Measurements from ENCODE around the gene RBM38. TPM values are rescaled to one million over a fixed set of nuclear protein-coding genes. Genes with fewer than 3 reads are reported as not detected.
A peak's percentile ranks its signal among the peaks of the same experiment; 100 is the strongest.

Gene RBM38
- total and polyA plus RNA-seq, 2 of the 13 experiments (the other 11 are each of a cell fraction or from before 2014, with no cell fraction given): 24.2 to 34.2 TPM

DNA sequence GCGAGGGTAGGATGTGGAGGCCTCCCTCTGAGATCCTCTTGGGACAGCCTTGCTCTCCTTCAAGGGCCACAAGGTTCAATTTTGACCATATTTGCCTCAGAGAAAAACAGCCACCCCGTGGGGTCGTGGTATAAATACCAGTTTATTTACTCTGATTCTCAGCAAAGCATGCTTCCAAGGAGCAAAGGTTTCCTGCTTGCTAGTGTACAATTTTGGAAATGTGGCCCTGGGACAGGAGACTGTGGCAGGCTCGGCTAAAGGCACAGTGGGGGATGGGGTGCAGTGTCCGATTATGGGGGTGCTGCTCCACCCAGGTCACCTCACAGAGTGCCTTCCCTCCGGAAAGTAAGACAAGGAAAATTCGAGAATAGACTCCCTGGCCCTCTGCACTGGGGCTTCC lies 31.1 kb downstream of the RBM38 start:
- no peak for ATAC-seq
- intact Hi-C loops (cut with micrococcal nuclease; ENCODE audit: unreplicated experiment): no loop called here

DNA sequence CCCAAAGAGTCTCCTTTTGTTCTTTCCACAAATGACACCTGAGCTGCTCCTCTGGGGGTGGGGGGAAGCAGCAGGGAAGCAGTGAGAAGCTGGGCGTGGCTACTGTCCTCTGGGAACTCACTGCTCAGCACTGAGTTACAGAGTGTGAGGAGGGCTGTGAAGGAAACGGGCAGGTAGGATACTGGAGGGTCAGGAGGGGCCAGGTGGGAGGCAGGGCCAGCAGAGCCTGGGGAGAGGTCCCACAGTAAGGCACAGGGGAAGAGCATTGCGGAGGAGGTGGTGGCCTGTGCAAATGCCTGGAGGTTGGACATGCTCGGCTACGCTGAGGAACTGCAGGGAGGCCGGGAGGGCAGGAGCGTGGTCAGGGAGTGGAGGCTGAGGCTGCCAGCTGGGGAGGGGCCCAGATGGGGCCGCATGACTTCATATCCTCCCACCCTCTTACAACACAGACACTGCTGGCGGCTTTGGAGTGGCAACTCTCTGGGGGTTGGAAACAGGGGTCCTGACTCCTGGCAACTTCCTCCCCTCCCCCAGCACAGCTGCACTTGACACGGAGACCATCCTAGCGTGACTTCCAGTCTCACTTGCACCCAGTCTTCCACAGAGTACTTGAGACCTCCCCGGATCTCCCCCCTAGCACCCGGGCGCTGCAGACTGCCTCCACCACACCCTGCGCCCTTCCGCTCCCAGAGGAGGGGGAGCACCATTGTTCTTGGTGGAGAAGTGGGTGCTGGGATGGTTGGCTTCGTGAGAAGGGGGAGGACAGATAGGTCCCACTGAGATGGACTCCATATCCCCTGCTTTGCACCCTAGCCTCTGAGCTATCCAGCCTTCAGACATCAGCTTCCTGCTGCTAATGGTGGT lies 34.2 kb downstream of the RBM38 start:
- ATAC-seq (no peak), FAIRE-seq (no peak), DNase-seq (ENCODE audit: low spot score) (no peak)
- no peak overlapping the region for H3K4me2 ChIP-seq (ENCODE audit: low read depth, low read length)
- peaks cover 11 to 50% of the 10 kb centered on the region in 2 experiments for H3K27me3 ChIP-seq (ENCODE audit: control insufficient read depth in 1 of 2, insufficient read depth in 2 of 2, low read length in 2 of 2)
- H3K36me3 ChIP-seq (replicated peaks in 1 of 2; ENCODE audit: control insufficient read depth in 1 of 2, insufficient read depth in 2 of 2, low read length in 2 of 2): no peaks in the 10 kb centered on the region
- H3K79me2 ChIP-seq (ENCODE audit: insufficient read depth, low read length): no peaks in the 10 kb centered on the region
- ChIA-PET CTCF (ENCODE audit: low intra/inter-chr PET ratio, low total read pairs) (no interaction called here), POLR2A (no interaction called here)
- BruUV-seq (replicated peaks): no TSS peak
- H3K4me3 ChIP-seq (replicated peaks in 1 of 3; ENCODE audit: insufficient read depth in 1 of 3, low read depth in 2 of 3, low read length in 3 of 3): no peak overlapping the region
- H3K9me3 ChIP-seq (ENCODE audit: low read length): no peaks in the 10 kb centered on the region
- H4K20me1 ChIP-seq (ENCODE audit: insufficient read depth, low read length): no peaks in the 10 kb centered on the region
- no peak overlapping the region for H3K9ac ChIP-seq (ENCODE audit: insufficient read depth, low read depth, low read length)
- no peak for TF ChIP-seq CSRNP1 (CRISPR knock-in tag; IDR thresholded peaks at IDR 0.05)
- no peak for TF ChIP-seq SATB2 (CRISPR knock-in tag; IDR thresholded peaks at IDR 0.05)
- peak; percentile 65 for TF ChIP-seq ZNF770 (CRISPR knock-in tag; IDR thresholded peaks at IDR 0.05)
- no peak for TF ChIP-seq LCORL (IDR thresholded peaks at IDR 0.05)
- no peak for TF ChIP-seq LCORL (CRISPR knock-in tag; IDR thresholded peaks at IDR 0.05)
- peaks cover 26% of the 10 kb centered on the region for H3K4me1 ChIP-seq (ENCODE audit: insufficient read depth, low read length)
- no peak overlapping the region for H2AFZ ChIP-seq (ENCODE audit: low read length)
- in situ Hi-C loops (cut with HindIII; ENCODE audit: extremely low pct_ligation_motif_present, low pct_unique_long_range_greater_than_20kb) (no loop called here), intact Hi-C loops (cut with micrococcal nuclease; ENCODE audit: unreplicated experiment) (no loop called here)
- WGBS (ENCODE audit: low lambda C conversion rate): 43% methylated on average over 17 of the region's 17 CpGs
- no peak overlapping the region for H3K27ac ChIP-seq (ENCODE audit: extremely low read length, insufficient read depth, low read length)

More for the DNA sequence above, 31.1 kb downstream of the RBM38 start:
- TF ChIP-seq, protein P1, sequence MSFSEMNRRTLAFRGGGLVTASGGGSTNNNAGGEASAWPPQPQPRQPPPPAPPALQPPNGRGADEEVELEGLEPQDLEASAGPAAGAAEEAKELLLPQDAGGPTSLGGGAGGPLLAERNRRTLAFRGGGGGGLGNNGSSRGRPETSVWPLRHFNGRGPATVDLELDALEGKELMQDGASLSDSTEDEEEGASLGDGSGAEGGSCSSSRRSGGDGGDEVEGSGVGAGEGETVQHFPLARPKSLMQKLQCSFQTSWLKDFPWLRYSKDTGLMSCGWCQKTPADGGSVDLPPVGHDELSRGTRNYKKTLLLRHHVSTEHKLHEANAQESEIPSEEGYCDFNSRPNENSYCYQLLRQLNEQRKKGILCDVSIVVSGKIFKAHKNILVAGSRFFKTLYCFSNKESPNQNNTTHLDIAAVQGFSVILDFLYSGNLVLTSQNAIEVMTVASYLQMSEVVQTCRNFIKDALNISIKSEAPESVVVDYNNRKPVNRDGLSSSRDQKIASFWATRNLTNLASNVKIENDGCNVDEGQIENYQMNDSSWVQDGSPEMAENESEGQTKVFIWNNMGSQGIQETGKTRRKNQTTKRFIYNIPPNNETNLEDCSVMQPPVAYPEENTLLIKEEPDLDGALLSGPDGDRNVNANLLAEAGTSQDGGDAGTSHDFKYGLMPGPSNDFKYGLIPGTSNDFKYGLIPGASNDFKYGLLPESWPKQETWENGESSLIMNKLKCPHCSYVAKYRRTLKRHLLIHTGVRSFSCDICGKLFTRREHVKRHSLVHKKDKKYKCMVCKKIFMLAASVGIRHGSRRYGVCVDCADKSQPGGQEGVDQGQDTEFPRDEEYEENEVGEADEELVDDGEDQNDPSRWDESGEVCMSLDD (CRISPR knock-in tag; IDR thresholded peaks at IDR 0.05; ENCODE audit: borderline replicate concordance): no peak
- TF ChIP-seq ELF4 (CRISPR knock-in tag; IDR thresholded peaks at IDR 0.05; ENCODE audit: borderline replicate concordance): no peak
- Histone ChIP-seq H3K27me3 (ENCODE audit: control insufficient read depth in 1 of 2, insufficient read depth in 2 of 2, low read length in 2 of 2) (peaks cover 11 to 60% of the 10 kb centered on the region in 2 experiments), H3K79me2 (ENCODE audit: insufficient read depth, low read length) (no peaks in the 10 kb centered on the region), H3K9ac (ENCODE audit: insufficient read depth, low read depth, low read length) (no peak overlapping the region), H3K36me3 (replicated peaks in 1 of 2; ENCODE audit: control insufficient read depth in 1 of 2, insufficient read depth in 2 of 2, low read length in 2 of 2) (no peaks in the 10 kb centered on the region), H3K9me3 (ENCODE audit: low read length) (no peaks in the 10 kb centered on the region), H3K4me1 (ENCODE audit: insufficient read depth, low read length) (no peaks in the 10 kb centered on the region), H3K4me2 (ENCODE audit: low read depth, low read length) (no peak overlapping the region), H3K4me3 (replicated peaks in 1 of 3; ENCODE audit: insufficient read depth in 1 of 3, low read depth in 2 of 3, low read length in 3 of 3) (no peak overlapping the region), H3K27ac (ENCODE audit: extremely low read length, insufficient read depth, low read length) (no peak overlapping the region), H4K20me1 (ENCODE audit: insufficient read depth, low read length) (no peaks in the 10 kb centered on the region), H2AFZ (ENCODE audit: low read length) (no peak overlapping the region)
- no TSS peak for BruUV-seq (replicated peaks)
- POLR2A ChIA-PET: no interaction called here
- DNase-seq (ENCODE audit: low spot score): no peak
- no peak for FAIRE-seq
- 16% methylated on average over 7 of the region's 7 CpGs for WGBS (ENCODE audit: low lambda C conversion rate)
- CTCF ChIA-PET (ENCODE audit: low intra/inter-chr PET ratio, low total read pairs): no interaction called here
- in situ Hi-C loops (cut with HindIII; ENCODE audit: extremely low pct_ligation_motif_present, low pct_unique_long_range_greater_than_20kb): no loop called here
